CD4-positive, alpha-beta memory T cell (primary cell): Measurements from ENCODE around the gene PHF12. TPM values are rescaled to one million over a fixed set of nuclear protein-coding genes. Genes with fewer than 3 reads are reported as not detected.

Source experiments
- CTCF ChIA-PET: fragments of 350-600 bp; sonication (Branson Sonifier 250); formaldehyde crosslinking; loops from one replicate; lab custom pipeline; 2021; ENCODE audit warnings: inconsistent platforms; ENCODE audit not compliant: partially characterized antibody; lab: Charles Lee
- POLR2A ChIA-PET: fragments of 350-600 bp; sonication (Branson Sonifier 250); formaldehyde crosslinking; loops from one replicate; lab custom pipeline; 2021; ENCODE audit not compliant: partially characterized antibody; lab: Charles Lee
- DNase-seq, 5 donors: peaks; one replicate each; pipeline versions ENCODE4 v3.0.0 to v3.0.0-alpha.2; 2020 to 2022; ENCODE audit warnings: mixed read lengths in 1 of 5
- H3K27ac ChIP-seq: one replicate; pipeline ENCODE4 v1.7.0; 2013; ENCODE audit warnings: low read depth, low read length
- H3K27me3 ChIP-seq: 2 replicates; pipeline ENCODE4 v1.7.0; 2013; ENCODE audit warnings: mild to moderate bottlenecking, low read length, moderate library complexity; ENCODE audit not compliant: insufficient read depth
- H3K36me3 ChIP-seq: 2 replicates; pipeline ENCODE4 v1.7.0; 2013; ENCODE audit warnings: mild to moderate bottlenecking, low read length, moderate library complexity; ENCODE audit not compliant: insufficient read depth
- H3K4me1 ChIP-seq: 2 replicates; pipeline ENCODE4 v1.7.0; 2013; ENCODE audit warnings: mild to moderate bottlenecking, low read length, moderate library complexity; ENCODE audit not compliant: insufficient read depth
- H3K4me3 ChIP-seq, 2 donors: one replicate each; pipeline ENCODE4 v1.7.0; 2013; ENCODE audit warnings: low read length in 2 of 2, mild to moderate bottlenecking in 1 of 2
- H3K9me3 ChIP-seq, 2 donors: one replicate each; pipeline ENCODE4 v1.7.0; 2013; ENCODE audit warnings: low read length in 2 of 2, control low read depth in 1 of 2; ENCODE audit not compliant: control insufficient read depth in 1 of 2
- H3K27ac Mint-ChIP-seq, 7 donors: one replicate each; pipeline ENCODE4 v1.8.0; 2020 to 2021; ENCODE audit warnings: mixed read lengths in 7 of 7, mild to moderate bottlenecking in 6 of 7, inconsistent platforms in 3 of 7, moderate library complexity in 3 of 7
- H3K27me3 Mint-ChIP-seq, 2 donors: one replicate each; pipeline ENCODE4 v1.8.0; 2020 to 2021; ENCODE audit warnings: mixed read lengths in 2 of 2
- H3K36me3 Mint-ChIP-seq, 2 donors: one replicate each; pipeline ENCODE4 v1.8.0; 2020 to 2021; ENCODE audit warnings: mixed read lengths in 2 of 2, inconsistent platforms in 1 of 2, mild to moderate bottlenecking in 1 of 2
- H3K4me1 Mint-ChIP-seq, 4 donors: one replicate each; pipeline ENCODE4 v1.8.0; 2020 to 2021; ENCODE audit warnings: mixed read lengths in 4 of 4, mild to moderate bottlenecking in 1 of 4
- H3K4me3 Mint-ChIP-seq, 8 donors: one replicate each; pipeline ENCODE4 v1.8.0; 2020 to 2021; ENCODE audit warnings: mixed read lengths in 8 of 8, mild to moderate bottlenecking in 7 of 8, moderate library complexity in 6 of 8, inconsistent platforms in 3 of 8
- H3K9me3 Mint-ChIP-seq, 8 donors: one replicate each; pipeline ENCODE4 v1.8.0; 2020 to 2021; ENCODE audit warnings: mixed read lengths in 8 of 8, mild to moderate bottlenecking in 5 of 8, inconsistent platforms in 3 of 8, moderate library complexity in 1 of 8
- intact Hi-C: fragments of 100-400 bp; cut with micrococcal nuclease; formaldehyde crosslinking; loops from one replicate; pipeline ENCODE4 v1.15.1; 2023
- polyA plus RNA-seq, 2 donors: library from polyadenylated mRNA; unstranded; fragments of 300-500 nt; fragmentation: Illumina TruSeq; gene quantifications; one replicate each; pipeline ENCODE4 v1.2.3, GENCODE V29; 2021
- total RNA-seq, 2 experiments: library from RNA; stranded (reverse); gene quantifications; one replicate each; pipeline ENCODE4 v1.2.3, GENCODE V29; 2021

Gene PHF12
- total and polyA plus RNA-seq, 4 experiments from 2014 or later = 5.0 to 135 (median 68.7) TPM

GRCh38 chr17:28883967-28884702 is 67.2 kb downstream of the PHF12 start:
- peak overlapping the region in 2 of 7 donors; percentile 35 to 80 for H3K27ac Mint-ChIP-seq
- intact Hi-C loops = no loop called here
- peaks cover 45 to 65% of the 10 kb centered on the region in 2 donors for H3K36me3 Mint-ChIP-seq
- no peak overlapping the region for H3K27ac ChIP-seq
- H3K4me3 Mint-ChIP-seq = no peak overlapping the region
- no peak overlapping the region for H3K4me3 ChIP-seq
- no peaks in the 10 kb centered on the region for H3K9me3 ChIP-seq
- no peaks in the 10 kb centered on the region for H3K9me3 Mint-ChIP-seq
- ChIA-PET CTCF (interaction anchor here (1.1 to 1.3 kb wide), 2 partner anchors 13 to 20 kb away, joined by 3 read pairs; no protein-coding TSS in a partner anchor), POLR2A (interaction anchor here (0.6 to 1.1 kb wide), 4 partner anchors 12 to 42 kb away, joined by 3 to 7 read pairs (median 4); partner anchors contain the start of genes FAM222B and FLOT2)
- H3K27me3 ChIP-seq = no peaks in the 10 kb centered on the region
- DNase-seq = no peak
- H3K4me1 ChIP-seq = peaks cover 4% of the 10 kb centered on the region
- H3K27me3 Mint-ChIP-seq = no peaks in the 10 kb centered on the region
- peaks cover 87% of the 10 kb centered on the region for H3K36me3 ChIP-seq
- peaks cover 1 to 17% (median 9%) of the 10 kb centered on the region in 4 donors for H3K4me1 Mint-ChIP-seq

GRCh38 chr17:28882154-28882895 is 69.0 kb downstream of the PHF12 start:
- Mint-ChIP-seq H3K4me1 (peaks cover 0 to 13% (median 5%) of the 10 kb centered on the region in 4 donors), H3K27ac (peak overlapping the region in 3 of 7 donors; percentile 2 to 52 (median 43)), H3K27me3 (no peaks in the 10 kb centered on the region), H3K36me3 (peaks cover 54 to 72% of the 10 kb centered on the region in 2 donors), H3K9me3 (peaks cover 0 to 2% (median 0%) of the 10 kb centered on the region in 8 donors), H3K4me3 (no peak overlapping the region)
- POLR2A ChIA-PET = interaction anchor here (1.0 to 2.1 kb wide), 5 partner anchors 11 to 21 kb away, joined by 3 to 9 read pairs (median 5); partner anchors contain the start of gene FLOT2
- Histone ChIP-seq H3K4me3 (no peak overlapping the region), H3K36me3 (peaks cover 84% of the 10 kb centered on the region), H3K27me3 (no peaks in the 10 kb centered on the region), H3K4me1 (no peaks in the 10 kb centered on the region), H3K27ac (no peak overlapping the region), H3K9me3 (no peaks in the 10 kb centered on the region)
- CTCF ChIA-PET = interaction anchor here (0.8 to 1.7 kb wide), 3 partner anchors 11 to 235 kb away, joined by 3 read pairs; no protein-coding TSS in a partner anchor
- no peak for DNase-seq
- intact Hi-C loops = no loop called here

- no peaks in the 10 kb centered on the region for H3K4me1 ChIP-seq
- Mint-ChIP-seq H3K4me1 (peaks cover 0 to 9% (median 2%) of the 10 kb centered on the region in 4 donors), H3K36me3 (peaks cover 54 to 73% of the 10 kb centered on the region in 2 donors), H3K27me3 (no peaks in the 10 kb centered on the region), H3K27ac (no peak overlapping the region), H3K9me3 (peaks cover 0 to 2% (median 0%) of the 10 kb centered on the region in 8 donors), H3K4me3 (no peak overlapping the region)
- intact Hi-C loops = no loop called here
- H3K4me3 ChIP-seq = no peak overlapping the region
- no peak for DNase-seq
- ChIA-PET CTCF (interaction anchor here (1.5 to 1.7 kb wide), 2 partner anchors 10 to 14 kb away, joined by 3 read pairs; no protein-coding TSS in a partner anchor), POLR2A (interaction anchor here (1.3 to 2.1 kb wide), 2 partner anchors 12 to 16 kb away, joined by 9 read pairs; partner anchors contain the start of gene FLOT2)
- H3K9me3 ChIP-seq = no peaks in the 10 kb centered on the region
- H3K27ac ChIP-seq = no peak overlapping the region
- H3K27me3 ChIP-seq = no peaks in the 10 kb centered on the region
- peaks cover 80% of the 10 kb centered on the region for H3K36me3 ChIP-seq
These were observed 69.7 kb downstream of the PHF12 start for GRCh38 chr17:28881533-28882056.

DNA sequence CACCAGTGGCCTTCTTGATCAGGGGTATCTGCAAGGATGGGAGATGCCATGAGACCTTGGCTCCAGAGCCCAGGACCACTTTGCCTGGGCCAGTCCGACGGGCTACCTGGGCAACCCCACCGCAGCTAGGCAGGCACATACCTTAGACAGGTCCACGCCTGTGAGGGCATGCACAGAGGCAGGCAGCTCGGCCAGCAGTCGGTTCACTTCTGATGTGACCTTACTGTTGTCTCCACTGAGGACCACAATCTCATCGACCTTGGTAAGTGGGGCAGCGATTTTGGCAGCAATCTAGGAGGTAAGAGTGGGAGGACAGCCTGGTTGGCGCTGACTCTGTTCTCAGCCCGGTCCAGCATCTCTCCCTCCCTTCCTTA is 70.8 kb downstream of the PHF12 start:
- H3K36me3 ChIP-seq = peaks cover 70% of the 10 kb centered on the region

DNA sequence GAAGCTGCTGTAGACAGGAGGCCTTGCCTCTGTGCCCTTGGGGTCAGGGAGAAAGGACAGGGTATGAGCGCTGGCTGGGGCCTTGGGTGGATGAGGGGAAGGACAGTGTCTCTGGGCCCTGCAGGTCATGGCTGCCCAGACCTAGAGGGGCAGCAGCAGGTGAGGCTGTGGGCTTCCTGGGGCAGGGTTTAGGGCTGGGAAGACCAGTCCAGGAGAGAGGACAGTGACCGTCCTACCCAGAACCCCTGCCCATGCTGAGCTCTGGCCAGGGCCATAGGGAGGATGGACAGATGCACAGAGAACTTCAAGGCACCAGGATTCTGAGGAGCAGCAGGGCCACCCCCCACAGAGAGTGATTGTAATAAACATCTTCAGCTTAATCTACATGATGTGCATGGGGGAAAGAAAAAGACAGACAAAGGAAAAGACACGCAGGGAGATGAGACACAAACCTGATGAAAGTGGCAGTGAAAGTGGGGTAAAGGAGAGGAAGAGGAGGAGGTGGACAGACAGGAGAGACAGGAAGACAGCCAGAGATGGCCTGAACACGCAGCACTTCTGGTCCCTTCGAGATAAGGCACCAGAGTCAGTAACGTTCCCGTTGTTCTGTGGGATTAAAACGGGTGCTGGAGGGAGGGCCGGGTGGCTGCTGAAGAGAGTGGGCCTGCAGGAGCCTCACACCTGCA is 71.3 kb downstream of the PHF12 start:
- peaks cover 0 to 3% (median 1%) of the 10 kb centered on the region in 4 donors for H3K4me1 Mint-ChIP-seq
- H3K27me3 Mint-ChIP-seq = no peaks in the 10 kb centered on the region
- no peak for DNase-seq
- ChIA-PET CTCF (interaction anchor here (1.2 to 1.7 kb wide), 2 partner anchors 117 to 154 kb away, joined by 3 to 4 read pairs; partner anchors contain the start of gene TLCD1), POLR2A (interaction anchor here (1.5 to 2.6 kb wide), 2 partner anchors 17 to 74 kb away, joined by 3 to 11 read pairs; partner anchors contain the start of gene FLOT2)
- Histone ChIP-seq H3K27ac (no peak overlapping the region), H3K4me3 (no peak overlapping the region), H3K27me3 (no peaks in the 10 kb centered on the region), H3K9me3 (no peaks in the 10 kb centered on the region), H3K36me3 (peaks cover 65% of the 10 kb centered on the region), H3K4me1 (no peaks in the 10 kb centered on the region)
- H3K4me3 Mint-ChIP-seq = no peak overlapping the region
- intact Hi-C loops = no loop called here
- peaks cover 51 to 64% of the 10 kb centered on the region in 2 donors for H3K36me3 Mint-ChIP-seq
- H3K9me3 Mint-ChIP-seq = peaks cover 0 to 2% (median 0%) of the 10 kb centered on the region in 8 donors
- H3K27ac Mint-ChIP-seq = peak overlapping the region in 1 of 7 donors; percentile 43

More for the DNA sequence above, 70.8 kb downstream of the PHF12 start:
- Histone ChIP-seq H3K27me3 (no peaks in the 10 kb centered on the region), H3K27ac (no peak overlapping the region), H3K9me3 (no peaks in the 10 kb centered on the region), H3K4me3 (no peak overlapping the region), H3K4me1 (no peaks in the 10 kb centered on the region)
- peaks cover 0 to 2% (median 0%) of the 10 kb centered on the region in 8 donors for H3K9me3 Mint-ChIP-seq
- peak overlapping the region in 1 of 7 donors; percentile 53 for H3K27ac Mint-ChIP-seq
- H3K4me1 Mint-ChIP-seq = peaks cover 0 to 7% (median 3%) of the 10 kb centered on the region in 4 donors
- DNase-seq = no peak
- no peak overlapping the region for H3K4me3 Mint-ChIP-seq
- CTCF ChIA-PET = no interaction called here
- H3K36me3 Mint-ChIP-seq = peaks cover 54 to 69% of the 10 kb centered on the region in 2 donors
- POLR2A ChIA-PET = interaction anchor here (1.5 to 2.6 kb wide), 2 partner anchors 17 to 73 kb away, joined by 3 to 11 read pairs; partner anchors contain the start of gene FLOT2
- no peaks in the 10 kb centered on the region for H3K27me3 Mint-ChIP-seq
- intact Hi-C loops = no loop called here

DNA sequence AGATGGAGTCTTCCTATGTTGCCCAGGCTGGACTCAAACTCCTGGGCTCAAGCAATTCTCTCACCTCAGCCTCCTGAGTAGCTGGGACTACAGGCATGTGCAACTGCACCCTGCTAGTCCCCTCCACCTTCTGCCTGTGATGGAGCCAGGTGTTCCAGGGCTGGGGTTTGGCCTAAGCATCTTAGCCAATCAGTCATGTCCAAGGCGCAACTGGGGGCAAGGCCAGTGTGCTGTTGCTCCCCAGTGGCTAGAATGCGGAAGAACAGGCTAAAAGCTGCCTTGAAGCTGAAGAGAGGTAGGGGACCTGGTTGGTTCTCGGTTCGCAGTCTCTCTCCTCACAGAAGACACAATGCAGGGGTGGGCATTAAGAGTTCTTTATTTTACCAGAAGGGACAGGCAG is 72.3 kb downstream of the PHF12 start:
- POLR2A ChIA-PET = interaction anchor here (0.5 to 2.6 kb wide), 3 partner anchors 18 to 403 kb away, joined by 3 to 11 read pairs (median 4); partner anchors contain the start of gene FLOT2
- no peak for DNase-seq

More for the DNA sequence above, 72.3 kb downstream of the PHF12 start:
- Mint-ChIP-seq H3K4me3 (no peak overlapping the region), H3K27me3 (no peaks in the 10 kb centered on the region), H3K4me1 (peaks cover 0 to 3% (median 0%) of the 10 kb centered on the region in 4 donors), H3K27ac (peak overlapping the region in 1 of 7 donors; percentile 41), H3K36me3 (peaks cover 43 to 54% of the 10 kb centered on the region in 2 donors), H3K9me3 (peaks cover 0 to 2% (median 0%) of the 10 kb centered on the region in 8 donors)
- Histone ChIP-seq H3K9me3 (no peaks in the 10 kb centered on the region), H3K27me3 (no peaks in the 10 kb centered on the region), H3K4me3 (no peak overlapping the region), H3K36me3 (peaks cover 54% of the 10 kb centered on the region), H3K4me1 (no peaks in the 10 kb centered on the region), H3K27ac (no peak overlapping the region)
- CTCF ChIA-PET = interaction anchor here (1.1 to 1.7 kb wide), 3 partner anchors 114 to 153 kb away, joined by 3 to 4 read pairs (median 3); partner anchors contain the start of gene TLCD1
- intact Hi-C loops = no loop called here
